ENCODE results near the gene CMTM5. TPM values are rescaled to one million over a fixed set of nuclear protein-coding genes. Genes with fewer than 3 reads are reported as not detected.

The CMTM5 gene
- total RNA-seq, 1 experiment from 2014 or later: 0.24 TPM

GRCh38 chr14:23385244-23385641 lies 8.4 kb downstream of the CMTM5 start:
- ATAC-seq: no peak
- CTCF ChIA-PET: interaction anchor here (2.2 kb wide), 1 partner anchor 71 kb away, joined by 14 read pairs; no protein-coding TSS in a partner anchor
- Mint-ChIP-seq H3K4me3 (no peak overlapping the region), H3K9me3 (no peaks in the 10 kb centered on the region), H3K27ac (no peak overlapping the region), H3K4me1 (peaks cover 11% of the 10 kb centered on the region), H3K36me3 (no peaks in the 10 kb centered on the region), H3K27me3 (ENCODE audit: low read depth) (peaks cover 36% of the 10 kb centered on the region)
- DNase-seq (ENCODE audit: low spot score): no peak
- POLR2A ChIA-PET: no interaction called here
- TF ChIP-seq EMX1 (CRISPR knock-in tag; IDR thresholded peaks at IDR 0.05) (no peak), ZBTB21 (CRISPR knock-in tag; IDR thresholded peaks at IDR 0.05; ENCODE audit: borderline replicate concordance) (no peak), IRF1 (CRISPR knock-in tag; IDR thresholded peaks at IDR 0.05) (no peak), ZBTB43 (CRISPR knock-in tag; IDR thresholded peaks at IDR 0.05) (no peak), HMGA2 (CRISPR knock-in tag; IDR thresholded peaks at IDR 0.05) (no peak), JAZF1 (CRISPR knock-in tag; IDR thresholded peaks at IDR 0.05) (no peak), USF1 (CRISPR knock-in tag; IDR thresholded peaks at IDR 0.05) (no peak), GABPB1 (CRISPR knock-in tag; IDR thresholded peaks at IDR 0.05) (no peak), ZNF416 (CRISPR knock-in tag; IDR thresholded peaks at IDR 0.05) (no peak), TCF7 (CRISPR knock-in tag; IDR thresholded peaks at IDR 0.05; ENCODE audit: low read depth) (no peak), HMGXB4 (CRISPR knock-in tag; IDR thresholded peaks at IDR 0.05) (no peak), GRHL2 (CRISPR knock-in tag; IDR thresholded peaks at IDR 0.05; ENCODE audit: insufficient replicate concordance, severe bottlenecking) (no peak), NR2C2 (CRISPR knock-in tag; IDR thresholded peaks at IDR 0.05) (no peak), ZNF138 (CRISPR knock-in tag; conservative IDR thresholded peaks at IDR 0.05) (no peak), NR1H2 (CRISPR knock-in tag; IDR thresholded peaks at IDR 0.05) (no peak), ZNF671 (CRISPR knock-in tag; IDR thresholded peaks at IDR 0.05) (no peak), ZNF121 (CRISPR knock-in tag; IDR thresholded peaks at IDR 0.05) (no peak)
- TF ChIP-seq, protein P1, sequence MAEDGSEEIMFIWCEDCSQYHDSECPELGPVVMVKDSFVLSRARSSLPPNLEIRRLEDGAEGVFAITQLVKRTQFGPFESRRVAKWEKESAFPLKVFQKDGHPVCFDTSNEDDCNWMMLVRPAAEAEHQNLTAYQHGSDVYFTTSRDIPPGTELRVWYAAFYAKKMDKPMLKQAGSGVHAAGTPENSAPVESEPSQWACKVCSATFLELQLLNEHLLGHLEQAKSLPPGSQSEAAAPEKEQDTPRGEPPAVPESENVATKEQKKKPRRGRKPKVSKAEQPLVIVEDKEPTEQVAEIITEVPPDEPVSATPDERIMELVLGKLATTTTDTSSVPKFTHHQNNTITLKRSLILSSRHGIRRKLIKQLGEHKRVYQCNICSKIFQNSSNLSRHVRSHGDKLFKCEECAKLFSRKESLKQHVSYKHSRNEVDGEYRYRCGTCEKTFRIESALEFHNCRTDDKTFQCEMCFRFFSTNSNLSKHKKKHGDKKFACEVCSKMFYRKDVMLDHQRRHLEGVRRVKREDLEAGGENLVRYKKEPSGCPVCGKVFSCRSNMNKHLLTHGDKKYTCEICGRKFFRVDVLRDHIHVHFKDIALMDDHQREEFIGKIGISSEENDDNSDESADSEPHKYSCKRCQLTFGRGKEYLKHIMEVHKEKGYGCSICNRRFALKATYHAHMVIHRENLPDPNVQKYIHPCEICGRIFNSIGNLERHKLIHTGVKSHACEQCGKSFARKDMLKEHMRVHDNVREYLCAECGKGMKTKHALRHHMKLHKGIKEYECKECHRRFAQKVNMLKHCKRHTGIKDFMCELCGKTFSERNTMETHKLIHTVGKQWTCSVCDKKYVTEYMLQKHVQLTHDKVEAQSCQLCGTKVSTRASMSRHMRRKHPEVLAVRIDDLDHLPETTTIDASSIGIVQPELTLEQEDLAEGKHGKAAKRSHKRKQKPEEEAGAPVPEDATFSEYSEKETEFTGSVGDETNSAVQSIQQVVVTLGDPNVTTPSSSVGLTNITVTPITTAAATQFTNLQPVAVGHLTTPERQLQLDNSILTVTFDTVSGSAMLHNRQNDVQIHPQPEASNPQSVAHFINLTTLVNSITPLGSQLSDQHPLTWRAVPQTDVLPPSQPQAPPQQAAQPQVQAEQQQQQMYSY (CRISPR knock-in tag; IDR thresholded peaks at IDR 0.05): no peak

GRCh38 chr14:23385642-23386265 lies 8.9 kb downstream of the CMTM5 start:
- ChIA-PET POLR2A (no interaction called here), CTCF (interaction anchor here (1.0 to 2.2 kb wide), 3 partner anchors 17 to 71 kb away, joined by 3 to 14 read pairs (median 4); no protein-coding TSS in a partner anchor)
- H3K9me3 Mint-ChIP-seq: no peaks in the 10 kb centered on the region
- peak; percentile 43; the same call in 1 of the 2 replicates for ATAC-seq
- DNase-seq (ENCODE audit: low spot score): no peak
- no peak overlapping the region for H3K4me3 Mint-ChIP-seq
- H3K27ac Mint-ChIP-seq: no peak overlapping the region
- H3K27me3 Mint-ChIP-seq (ENCODE audit: low read depth): peaks cover 38% of the 10 kb centered on the region
- H3K4me1 Mint-ChIP-seq: peaks cover 11% of the 10 kb centered on the region
- no peaks in the 10 kb centered on the region for H3K36me3 Mint-ChIP-seq
- no peak for TF ChIP-seq ARID4B (CRISPR knock-in tag; IDR thresholded peaks at IDR 0.05; ENCODE audit: borderline replicate concordance)
- no peak for TF ChIP-seq ESRRA (CRISPR knock-in tag; IDR thresholded peaks at IDR 0.05; ENCODE audit: borderline replicate concordance)
- no peak for TF ChIP-seq RORB (CRISPR knock-in tag; IDR thresholded peaks at IDR 0.05)
- no peak for TF ChIP-seq NFATC4 (CRISPR knock-in tag; IDR thresholded peaks at IDR 0.05)
- TF ChIP-seq MXD4 (CRISPR knock-in tag; IDR thresholded peaks at IDR 0.05; ENCODE audit: borderline replicate concordance): no peak
- TF ChIP-seq ZBTB21 (CRISPR knock-in tag; IDR thresholded peaks at IDR 0.05; ENCODE audit: borderline replicate concordance): no peak
- TF ChIP-seq KAT7 (CRISPR knock-in tag; IDR thresholded peaks at IDR 0.05; ENCODE audit: borderline replicate concordance): no peak

Measured in WTC11 (cell line).